ENCODE data around the gene IGFBP4.

The IGFBP4 gene

GRCh38 chr17:40456396-40456951 is 13.2 kb downstream of the IGFBP4 start:
- DNase-seq (ENCODE audit: low spot score): no peak

DNA sequence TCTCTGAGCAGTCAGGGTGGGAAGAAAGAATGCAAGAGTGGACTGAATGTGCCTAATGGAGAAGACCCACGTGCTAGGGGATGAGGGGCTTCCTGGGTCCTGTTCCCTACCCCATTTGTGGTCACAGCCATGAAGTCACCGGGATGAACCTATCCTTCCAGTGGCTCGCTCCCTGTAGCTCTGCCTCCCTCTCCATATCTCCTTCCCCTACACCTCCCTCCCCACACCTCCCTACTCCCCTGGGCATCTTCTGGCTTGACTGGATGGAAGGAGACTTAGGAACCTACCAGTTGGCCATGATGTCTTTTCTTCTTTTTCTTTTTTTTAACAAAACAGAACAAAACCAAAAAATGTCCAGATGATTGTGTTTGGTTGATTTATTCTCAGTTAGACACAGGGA is 14.1 kb downstream of the IGFBP4 start:
- DNase-seq (ENCODE audit: low spot score): no peak

DNA sequence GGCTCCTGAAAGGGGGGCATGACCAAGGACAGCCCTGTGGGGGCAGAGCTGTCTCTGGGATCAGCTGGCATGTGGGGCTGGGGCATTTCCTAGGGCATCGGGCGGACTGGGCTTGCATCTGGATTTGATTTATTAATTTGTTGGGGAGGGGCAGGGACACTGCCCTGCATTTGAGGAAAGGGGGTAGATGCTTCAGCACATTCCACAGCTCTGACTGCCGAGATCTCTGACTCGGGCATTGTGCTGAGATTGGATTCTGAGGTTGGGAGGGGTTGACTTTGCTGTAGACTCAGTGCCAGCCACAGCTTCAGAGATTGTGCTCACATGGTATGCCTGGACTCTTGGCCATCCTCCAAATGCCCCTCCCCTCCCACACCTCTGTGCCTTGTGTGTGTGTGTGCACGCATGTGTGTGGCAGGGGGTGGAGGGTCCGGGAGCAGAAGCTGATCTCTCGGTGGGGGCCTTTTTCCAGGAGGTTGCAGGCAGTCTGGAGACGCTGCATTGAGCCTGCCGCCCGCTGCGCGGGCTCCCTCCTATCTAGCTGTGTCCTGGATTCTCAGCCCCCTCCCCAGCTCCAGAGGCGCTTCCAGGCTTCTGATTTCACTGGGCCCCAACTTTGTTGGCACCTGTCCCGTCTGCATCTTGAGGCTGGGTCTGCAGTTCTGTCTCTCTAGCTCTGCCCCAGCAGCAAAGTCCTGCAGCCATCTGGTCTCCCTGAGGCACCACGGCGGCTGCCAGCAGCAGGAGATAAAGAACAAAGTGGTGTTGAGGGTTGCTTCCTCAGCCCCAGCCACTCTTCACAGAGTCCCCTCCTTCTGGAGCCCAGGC is 14.9 kb downstream of the IGFBP4 start:
- DNase-seq (ENCODE audit: low spot score): peak; percentile 88

DNA sequence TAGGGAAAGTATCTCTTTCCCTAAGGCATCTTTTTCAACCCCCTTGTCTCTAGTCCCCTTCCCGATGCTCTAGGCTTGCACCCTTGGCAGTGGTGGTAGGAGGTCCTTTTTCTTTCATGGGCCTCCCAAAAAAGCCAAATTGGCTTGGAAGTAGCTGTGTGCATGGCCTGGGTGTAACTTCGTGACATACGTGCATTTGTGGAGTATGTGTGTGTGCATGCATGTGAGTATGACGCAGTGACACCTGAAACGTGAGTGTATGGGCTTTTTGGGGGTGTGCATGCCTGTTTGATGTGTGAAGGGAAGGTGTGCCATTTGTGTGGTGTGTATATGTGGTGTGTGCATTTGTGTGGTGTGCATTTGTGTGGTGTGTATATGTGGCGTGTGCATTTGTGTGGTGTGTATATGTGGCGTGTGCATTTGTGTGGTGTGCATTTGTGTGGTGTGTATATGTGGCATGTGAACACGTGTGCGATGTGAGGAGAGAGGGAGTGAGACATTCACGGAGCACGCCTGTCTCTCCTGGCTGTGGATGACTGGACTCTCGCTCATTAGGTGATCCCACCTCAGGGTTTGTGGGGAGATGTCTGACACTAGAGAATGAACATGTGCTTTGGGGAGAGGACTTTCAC is 15.7 kb downstream of the IGFBP4 start:
- no peak for DNase-seq (ENCODE audit: low spot score)

GRCh38 chr17:40459636-40460603 is 16.7 kb downstream of the IGFBP4 start:
- DNase-seq (ENCODE audit: low spot score): no peak

DNA sequence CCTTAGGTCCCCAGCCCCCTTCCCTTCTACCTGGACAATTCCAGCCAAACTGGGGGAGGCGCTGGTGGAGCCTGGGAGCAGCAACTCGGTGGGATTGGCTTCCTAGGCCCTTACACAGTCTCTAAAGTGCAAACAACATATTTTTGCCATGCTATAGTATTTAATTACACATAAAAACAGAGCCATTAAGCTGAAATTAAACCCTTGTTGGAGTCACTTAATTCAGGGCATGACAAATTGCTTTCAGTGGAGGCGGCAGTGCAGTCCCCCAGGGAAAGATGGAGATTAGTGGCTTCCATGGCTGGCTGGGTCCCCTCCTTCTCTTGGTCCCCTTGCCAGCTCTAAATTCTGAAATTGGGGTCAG is 17.3 kb downstream of the IGFBP4 start:
- DNase-seq (ENCODE audit: low spot score): no peak

GRCh38 chr17:40460968-40461731 is 17.9 kb downstream of the IGFBP4 start:
- DNase-seq (ENCODE audit: low spot score): no peak

DNA sequence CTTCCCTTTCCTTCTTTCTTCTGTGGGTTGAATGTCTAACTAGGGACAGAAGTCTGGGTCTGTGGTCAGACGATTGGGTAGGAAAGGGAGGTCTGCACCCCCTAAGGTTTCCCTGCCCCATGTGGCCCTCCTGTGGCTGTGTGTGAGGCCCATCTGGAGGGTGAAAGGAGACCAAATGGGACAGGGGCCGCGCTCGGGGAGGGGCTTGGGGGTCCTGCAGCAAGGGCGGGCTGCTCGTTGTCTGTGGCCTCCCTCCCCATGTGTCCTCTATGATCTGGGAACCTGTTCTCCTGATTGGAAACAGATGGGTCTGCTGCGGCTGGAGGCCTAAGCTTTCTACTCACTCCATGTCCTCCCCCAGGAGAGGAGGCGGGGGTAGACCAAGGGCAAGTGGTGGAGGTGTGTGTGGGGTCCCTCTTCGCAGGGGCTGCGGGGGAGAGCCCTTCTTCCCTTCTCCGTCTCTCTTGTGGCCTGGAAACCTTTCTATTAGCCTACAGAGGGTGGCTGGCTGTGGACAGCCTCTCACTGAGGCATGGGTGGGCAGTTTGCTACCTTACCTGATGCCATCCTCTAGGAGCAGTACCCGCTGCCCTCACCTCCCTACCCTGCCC is 18.6 kb downstream of the IGFBP4 start:
- DNase-seq (ENCODE audit: low spot score): no peak

DNA sequence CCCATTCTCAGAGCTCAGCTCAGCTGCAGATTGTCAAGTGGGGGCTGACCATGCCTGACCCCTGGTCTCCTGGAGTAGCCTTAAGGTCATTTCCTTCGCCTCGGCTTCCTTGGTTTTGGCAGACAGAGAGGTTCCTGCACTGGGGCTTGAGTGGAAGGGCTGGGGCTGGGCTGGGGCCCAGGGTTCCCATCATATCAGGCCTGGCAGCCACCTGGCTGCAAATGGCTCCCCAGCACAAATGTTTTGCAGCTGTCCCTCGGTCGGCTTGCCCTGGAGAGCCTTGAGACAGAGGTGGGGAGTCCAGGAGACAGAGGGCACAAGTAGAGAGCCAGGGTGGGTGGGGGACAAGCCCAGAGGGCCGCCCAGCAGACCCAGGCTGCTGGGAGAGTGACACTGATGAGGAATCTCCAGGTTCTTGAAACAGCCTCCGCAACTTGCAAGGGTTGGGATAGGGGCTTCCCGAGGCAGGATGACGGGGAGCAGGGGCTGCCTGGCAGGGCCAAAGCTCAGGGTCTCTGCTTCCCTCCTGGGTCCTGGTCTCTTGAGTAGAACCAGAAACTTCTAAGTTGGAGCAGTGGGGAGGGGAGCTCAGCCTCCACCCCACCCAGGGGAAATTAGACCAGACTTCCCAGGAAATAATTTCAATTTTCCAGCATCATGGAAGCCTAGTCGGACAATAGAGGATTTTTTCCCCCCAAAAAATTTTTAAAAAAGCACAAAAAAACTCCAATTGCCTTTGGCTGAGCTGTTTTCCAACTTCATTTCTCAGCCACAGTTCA is 19.3 kb downstream of the IGFBP4 start:
- no peak for DNase-seq (ENCODE audit: low spot score)

GRCh38 chr17:40463122-40463550 is 19.9 kb downstream of the IGFBP4 start:
- DNase-seq (ENCODE audit: low spot score): no peak

DNA sequence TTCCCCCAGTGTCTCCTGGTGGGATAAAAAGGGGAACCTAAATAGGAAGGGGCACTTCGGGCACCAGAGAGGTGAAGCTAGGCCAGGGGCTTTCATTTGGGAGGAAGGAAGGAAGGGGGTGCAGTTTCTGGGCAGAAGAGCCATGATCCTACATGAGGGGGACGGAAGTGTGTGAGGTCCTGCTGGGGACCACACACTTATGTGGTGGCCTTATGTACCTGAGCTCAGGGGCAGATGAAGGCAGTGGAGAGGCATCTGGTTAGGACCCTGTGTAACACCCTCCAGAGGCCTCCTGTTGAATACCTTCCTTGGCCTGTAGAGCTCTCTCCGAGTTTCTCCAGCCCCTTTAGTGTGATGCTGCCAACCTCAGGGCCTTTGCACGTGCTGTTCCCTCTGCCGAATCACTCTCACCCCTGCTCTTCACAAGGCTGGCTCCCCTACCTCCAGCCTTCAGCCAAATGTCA is 21.2 kb downstream of the IGFBP4 start:
- no peak for DNase-seq (ENCODE audit: low spot score)

GRCh38 chr17:40466298-40466971 is 23.2 kb downstream of the IGFBP4 start:
- no peak for DNase-seq (ENCODE audit: low spot score)

DNA sequence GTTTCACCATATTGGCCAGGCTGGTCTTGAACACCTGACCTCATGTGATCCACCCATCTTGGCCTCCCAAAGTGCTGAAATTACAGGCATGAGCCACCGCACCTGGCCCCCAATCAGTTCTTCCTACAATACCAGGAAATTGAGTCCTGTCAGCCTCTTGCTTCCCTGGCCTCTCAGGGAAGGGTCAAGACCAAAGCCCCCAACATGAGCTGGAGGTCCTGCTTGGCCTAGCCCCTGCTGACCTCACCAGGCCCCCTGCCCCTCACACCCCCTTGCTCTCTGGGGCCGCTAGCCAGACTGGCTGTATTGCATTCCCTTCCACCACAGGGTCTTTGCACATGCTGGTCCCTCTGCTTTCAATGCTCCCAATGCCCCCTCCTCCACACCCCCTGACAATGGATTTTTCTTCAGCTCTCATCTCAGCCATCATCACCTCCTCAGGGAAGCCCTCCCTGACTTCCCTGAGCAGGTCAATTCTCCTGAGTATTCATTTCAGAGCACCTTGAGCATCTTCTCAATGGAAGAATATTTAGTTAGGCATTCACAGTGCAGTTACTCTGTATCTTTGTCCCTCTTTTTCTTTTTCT is 24.1 kb downstream of the IGFBP4 start:
- DNase-seq (ENCODE audit: low spot score): no peak

GRCh38 chr17:40468560-40468959 is 25.3 kb downstream of the IGFBP4 start:
- DNase-seq (ENCODE audit: low spot score): no peak

GRCh38 chr17:40469805-40470675 is 26.8 kb downstream of the IGFBP4 start:
- no peak for DNase-seq (ENCODE audit: low spot score)

- peak; percentile 67 for DNase-seq (ENCODE audit: low spot score)
These were observed 27.9 kb downstream of the IGFBP4 start for GRCh38 chr17:40470932-40471828.

All from AG08396 (cell line).